AG04450 (cell line): ENCODE data around the gene PRPF8. TPM values are rescaled to one million over a fixed set of nuclear protein-coding genes. Genes with fewer than 3 reads are reported as not detected.

Source experiments
- CTCF ChIA-PET: fragments of 300-600, 350-600 bp; formaldehyde crosslinking; extraction: SDS; loops from one replicate; lab custom pipeline; 2022; ENCODE audit warnings: antibody characterized with exemption, inconsistent platforms; lab: Charles Lee
- POLR2A ChIA-PET: fragments of 350-600 bp; formaldehyde crosslinking; extraction: SDS; loops from one replicate; lab custom pipeline; 2021; ENCODE audit warnings: antibody characterized with exemption, inconsistent platforms; lab: Yijun Ruan, JAX
- DNase-seq: peaks from one replicate; pipeline ENCODE4 v3.0.0-alpha.2; 2011; ENCODE audit warnings: low read depth, low spot score
- H3K27ac ChIP-seq: one replicate; pipeline ENCODE4 v1.5.1; 2012; ENCODE audit warnings: low read depth, low read length, control low read depth
- H3K27me3 ChIP-seq: one replicate; pipeline ENCODE4 v1.6.0; 2012; ENCODE audit warnings: low read length; ENCODE audit not compliant: control insufficient read depth, insufficient read depth
- H3K4me3 ChIP-seq: 2 replicates; pipeline ENCODE4 v1.5.1; 2011; ENCODE audit warnings: mild to moderate bottlenecking, low read depth, low read length, control low read depth
- H3K9me3 ChIP-seq: 2 replicates; pipeline ENCODE4 v1.5.1; 2012; ENCODE audit warnings: low read length; ENCODE audit not compliant: control insufficient read depth, insufficient read depth
- polyA plus RNA-seq: library from polyadenylated mRNA; depleted of rRNA; stranded (reverse); fragments of >200 nt; gene quantifications from 2 replicates; pipeline ENCODE4 v1.2.3, GENCODE V29; 2011
- TF ChIP-seq, protein P1 (sequence below): IDR thresholded peaks from 2 replicates; pipeline ENCODE4 v1.5.1; 2011; ENCODE audit warnings: low read depth, low read length, control low read depth, inconsistent platforms

The PRPF8 gene
- polyA plus RNA-seq, 1 experiment, result 126 TPM

DNA sequence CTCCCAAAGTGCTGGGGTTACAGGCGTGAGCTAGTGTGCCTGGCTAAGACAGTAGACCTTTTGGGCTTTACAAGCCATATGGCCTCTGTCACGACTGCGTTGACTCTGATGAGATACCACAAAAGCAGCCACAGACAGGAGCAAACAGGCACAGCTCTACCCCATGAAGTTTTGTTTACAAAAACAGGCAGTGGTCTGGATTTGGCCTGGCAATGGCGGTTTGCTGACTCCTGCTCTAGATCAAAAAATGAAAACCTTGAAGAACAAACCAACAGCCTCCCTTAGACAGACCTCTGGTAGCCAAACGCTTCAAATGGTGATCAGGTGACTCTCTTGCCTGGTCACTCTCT lies 76.7 kb downstream of the PRPF8 start:
- no peaks in the 10 kb centered on the region for H3K27me3 ChIP-seq
- no peak overlapping the region for H3K4me3 ChIP-seq
- ChIA-PET POLR2A (interaction anchor here (0.7 kb wide), 1 partner anchor 22 kb away, joined by 6 read pairs; no protein-coding TSS in a partner anchor), CTCF (interaction anchor here (0.7 to 1.2 kb wide), 2 partner anchors 34 to 826 kb away, joined by 3 to 4 read pairs; no protein-coding TSS in a partner anchor)
- H3K27ac ChIP-seq, result no peak overlapping the region
- DNase-seq, result no peak
- TF ChIP-seq, protein P1, sequence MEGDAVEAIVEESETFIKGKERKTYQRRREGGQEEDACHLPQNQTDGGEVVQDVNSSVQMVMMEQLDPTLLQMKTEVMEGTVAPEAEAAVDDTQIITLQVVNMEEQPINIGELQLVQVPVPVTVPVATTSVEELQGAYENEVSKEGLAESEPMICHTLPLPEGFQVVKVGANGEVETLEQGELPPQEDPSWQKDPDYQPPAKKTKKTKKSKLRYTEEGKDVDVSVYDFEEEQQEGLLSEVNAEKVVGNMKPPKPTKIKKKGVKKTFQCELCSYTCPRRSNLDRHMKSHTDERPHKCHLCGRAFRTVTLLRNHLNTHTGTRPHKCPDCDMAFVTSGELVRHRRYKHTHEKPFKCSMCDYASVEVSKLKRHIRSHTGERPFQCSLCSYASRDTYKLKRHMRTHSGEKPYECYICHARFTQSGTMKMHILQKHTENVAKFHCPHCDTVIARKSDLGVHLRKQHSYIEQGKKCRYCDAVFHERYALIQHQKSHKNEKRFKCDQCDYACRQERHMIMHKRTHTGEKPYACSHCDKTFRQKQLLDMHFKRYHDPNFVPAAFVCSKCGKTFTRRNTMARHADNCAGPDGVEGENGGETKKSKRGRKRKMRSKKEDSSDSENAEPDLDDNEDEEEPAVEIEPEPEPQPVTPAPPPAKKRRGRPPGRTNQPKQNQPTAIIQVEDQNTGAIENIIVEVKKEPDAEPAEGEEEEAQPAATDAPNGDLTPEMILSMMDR, result no peak
- H3K9me3 ChIP-seq, result no peaks in the 10 kb centered on the region; the same call in 1 of the 2 replicates

DNA sequence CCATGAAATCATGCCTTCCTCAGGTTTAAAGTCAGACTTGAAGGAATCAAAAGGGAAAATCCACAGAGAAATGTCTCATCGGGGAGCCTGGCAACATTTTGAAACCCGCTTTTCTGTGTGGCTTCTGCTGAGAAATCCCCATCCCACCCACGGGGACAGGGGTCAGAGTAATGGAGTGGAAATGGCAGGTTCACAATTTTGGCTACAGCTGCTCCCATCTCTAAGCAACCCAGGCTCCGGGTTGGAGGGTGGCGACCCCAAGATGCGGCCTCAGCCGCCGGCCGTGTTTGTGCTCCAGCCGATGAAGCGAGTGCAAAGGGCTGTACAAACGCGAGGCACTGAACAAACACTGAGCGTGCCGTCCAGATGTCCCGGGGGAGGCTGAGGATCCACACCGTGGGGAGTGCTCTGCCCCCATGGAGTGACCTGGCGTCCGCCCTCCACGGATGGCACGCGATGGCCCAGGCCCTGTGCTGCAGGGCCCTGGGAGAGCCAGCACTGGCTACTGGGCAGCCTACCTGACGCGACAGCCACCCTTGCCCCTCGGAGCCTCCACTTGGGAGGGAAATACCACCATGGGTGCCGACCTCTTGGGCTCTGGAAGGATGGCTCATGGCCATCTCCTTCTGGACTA lies 78.2 kb downstream of the PRPF8 start:
- Histone ChIP-seq H3K4me3 (no peak overlapping the region), H3K27ac (no peak overlapping the region), H3K9me3 (peaks cover 8% of the 10 kb centered on the region), H3K27me3 (no peaks in the 10 kb centered on the region)
- no peak for DNase-seq
- TF ChIP-seq, protein P1, result no peak
- POLR2A ChIA-PET, result no interaction called here
- CTCF ChIA-PET, result interaction anchor here (0.5 to 1.2 kb wide), 2 partner anchors 32 to 299 kb away, joined by 3 read pairs; no protein-coding TSS in a partner anchor

GRCh38 chr17:1605681-1606351 lies 78.9 kb downstream of the PRPF8 start:
- H3K27me3 ChIP-seq, result no peaks in the 10 kb centered on the region
- ChIA-PET POLR2A (no interaction called here), CTCF (no interaction called here)
- DNase-seq, result no peak
- H3K9me3 ChIP-seq, result peaks cover 13% of the 10 kb centered on the region
- TF ChIP-seq, protein P1, result no peak
- no peak overlapping the region for H3K4me3 ChIP-seq
- H3K27ac ChIP-seq, result no peak overlapping the region

- H3K27ac ChIP-seq, result no peak overlapping the region
- CTCF ChIA-PET, result no interaction called here
- TF ChIP-seq, protein P1, result no peak
- no peak for DNase-seq
- H3K9me3 ChIP-seq, result peaks cover 13% of the 10 kb centered on the region
- no peaks in the 10 kb centered on the region for H3K27me3 ChIP-seq
- H3K4me3 ChIP-seq, result no peak overlapping the region
- POLR2A ChIA-PET, result no interaction called here
Measured at GRCh38 chr17:1604831-1605528, 79.7 kb downstream of the PRPF8 start.

- Histone ChIP-seq H3K4me3 (no peak overlapping the region), H3K9me3 (peaks cover 13% of the 10 kb centered on the region), H3K27ac (no peak overlapping the region), H3K27me3 (no peaks in the 10 kb centered on the region)
- ChIA-PET CTCF (no interaction called here), POLR2A (no interaction called here)
- TF ChIP-seq, protein P1, result no peak
- DNase-seq, result no peak
Measured at GRCh38 chr17:1601571-1601970, 83.1 kb downstream of the PRPF8 start.
